Activated T-cell treated with anti-CD3 and anti-CD28 coated beads, Interleukin-2, amount 50 U/mL, for 24 hours (primary cell): ENCODE data around the gene ATP13A3.
A peak's percentile ranks its signal among the peaks of the same experiment; 100 is the strongest.
"Not testable (repeated sequence)": the region's sequence is repeated elsewhere in the genome, so short reads cannot be mapped to it uniquely, and the experiment has no call there.

Experiments
- DNase-seq: peaks from one replicate; pipeline ENCODE4 v3.0.0-alpha.2; 2020
- H3K27ac Mint-ChIP-seq: 2 replicates; pipeline ENCODE4 v1.8.0; 2020; ENCODE audit warnings: mild to moderate bottlenecking, mixed read lengths
- H3K27me3 Mint-ChIP-seq: 2 replicates; pipeline ENCODE4 v1.8.0; 2020; ENCODE audit warnings: mixed read lengths
- H3K36me3 Mint-ChIP-seq: 2 replicates; pipeline ENCODE4 v1.8.0; 2020; ENCODE audit warnings: low read depth, mixed read lengths
- H3K4me1 Mint-ChIP-seq: 2 replicates; pipeline ENCODE4 v1.8.0; 2020; ENCODE audit warnings: low read depth, mixed read lengths
- H3K4me3 Mint-ChIP-seq: 2 replicates; pipeline ENCODE4 v1.8.0; 2020; ENCODE audit warnings: mild to moderate bottlenecking, moderate library complexity, mixed read lengths
- H3K9me3 Mint-ChIP-seq: 2 replicates; pipeline ENCODE4 v1.8.0; 2020; ENCODE audit warnings: mixed read lengths

Gene ATP13A3

GRCh38 chr3:194489736-194490612, 3.2 kb upstream of the ATP13A3 start:
- Mint-ChIP-seq H3K36me3 (peaks cover 25% of the 10 kb centered on the region), H3K4me1 (peaks cover 54% of the 10 kb centered on the region), H3K4me3 (no peak overlapping the region), H3K27me3 (no peaks in the 10 kb centered on the region), H3K27ac (peak overlapping the region; percentile 71), H3K9me3 (no peaks in the 10 kb centered on the region)
- no peak for DNase-seq

- Mint-ChIP-seq H3K4me3 (peak overlapping the region; percentile 83), H3K36me3 (peaks cover 42% of the 10 kb centered on the region), H3K4me1 (peaks cover 57% of the 10 kb centered on the region), H3K27ac (peak overlapping the region; percentile 92), H3K9me3 (no peaks in the 10 kb centered on the region), H3K27me3 (no peaks in the 10 kb centered on the region)
- DNase-seq = no peak
Measured at GRCh38 chr3:194488055-194488742, 1.4 kb upstream of the ATP13A3 start.

DNA sequence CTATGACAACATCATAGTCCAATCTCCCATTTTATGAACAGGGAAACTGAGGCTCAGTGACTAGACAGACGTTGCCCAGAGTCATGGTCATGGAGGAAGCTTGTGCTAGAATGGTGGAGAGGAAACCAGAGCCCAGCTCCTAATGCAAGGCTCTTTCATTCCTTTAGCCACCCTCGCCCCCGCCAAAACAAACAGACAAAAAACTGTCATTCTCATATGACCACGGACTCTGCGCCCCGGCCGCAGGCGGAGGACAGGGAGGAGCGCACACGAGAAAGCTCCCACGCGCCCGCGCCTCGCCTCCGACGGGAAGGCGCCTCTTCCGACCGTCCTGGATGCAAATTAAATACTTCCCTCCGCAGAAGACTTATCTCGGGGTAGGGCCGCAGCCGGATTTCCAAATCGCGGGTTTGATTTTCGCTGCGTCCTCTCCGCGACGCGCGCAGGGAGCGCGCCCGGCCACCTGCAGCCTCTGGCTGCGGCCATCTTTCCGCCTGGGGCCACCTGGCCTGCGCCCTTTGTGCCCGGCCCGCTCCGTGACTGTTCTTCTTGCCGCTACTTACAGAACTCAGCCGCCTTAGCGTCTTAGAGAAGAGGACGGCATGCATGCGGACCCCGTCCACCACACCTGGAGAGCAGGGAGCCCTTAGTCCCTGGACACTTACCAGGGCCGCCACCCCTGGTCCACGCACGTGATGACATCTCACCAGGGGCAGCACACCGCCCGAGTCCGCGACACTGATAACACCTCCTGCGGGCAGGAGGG, 670 bp upstream of the ATP13A3 start:
- H3K4me1 Mint-ChIP-seq = peaks cover 63% of the 10 kb centered on the region
- DNase-seq = peak; percentile 67

DNA sequence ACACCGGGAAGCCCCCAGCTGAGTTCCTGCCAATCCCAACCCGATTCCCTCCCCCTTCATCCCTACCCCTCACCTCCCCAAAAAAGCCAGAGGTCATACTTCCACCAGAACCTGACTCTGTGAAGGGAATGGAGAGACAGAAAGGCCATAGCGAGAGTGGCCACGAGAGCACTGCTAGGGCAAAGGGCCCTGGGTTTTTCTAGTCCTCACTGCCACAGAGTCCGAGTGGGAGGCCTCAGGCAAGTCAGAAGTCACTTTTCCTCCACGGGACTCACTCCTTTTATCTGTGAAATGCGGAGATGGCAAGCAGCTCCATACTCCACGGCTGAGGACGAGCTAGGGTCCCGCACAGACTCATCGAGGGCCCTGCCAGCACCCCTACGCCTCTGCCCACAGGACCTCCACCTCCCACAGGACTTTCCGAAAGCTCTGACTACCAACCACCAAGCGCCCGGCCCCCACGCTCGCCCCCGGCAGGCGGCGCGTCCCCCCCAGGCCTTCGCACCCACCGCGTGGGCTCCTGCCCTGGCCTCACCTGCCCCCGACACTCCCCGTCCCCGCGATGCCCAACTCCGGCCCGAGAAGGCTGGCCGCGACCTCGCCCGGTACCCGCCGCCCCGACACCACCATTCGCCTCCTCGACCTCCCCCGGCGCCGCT, 792 bp downstream of the ATP13A3 start:
- H3K4me3 Mint-ChIP-seq = peak overlapping the region; percentile 91
- peak; percentile 72 for DNase-seq
- H3K27me3 Mint-ChIP-seq = no peaks in the 10 kb centered on the region
- H3K27ac Mint-ChIP-seq = peak overlapping the region; percentile 96
- H3K36me3 Mint-ChIP-seq = peaks cover 62% of the 10 kb centered on the region
- H3K4me1 Mint-ChIP-seq = peaks cover 75% of the 10 kb centered on the region
- H3K9me3 Mint-ChIP-seq = no peaks in the 10 kb centered on the region

More for the DNA sequence above, 670 bp upstream of the ATP13A3 start:
- Mint-ChIP-seq H3K9me3 (no peaks in the 10 kb centered on the region), H3K27me3 (no peaks in the 10 kb centered on the region), H3K36me3 (peaks cover 48% of the 10 kb centered on the region), H3K27ac (peak overlapping the region; percentile 92), H3K4me3 (peak overlapping the region; percentile 83)

GRCh38 chr3:194485468-194485880, 1.3 kb downstream of the ATP13A3 start:
- no peak for DNase-seq
- H3K27ac Mint-ChIP-seq = peak overlapping the region; percentile 96
- H3K27me3 Mint-ChIP-seq = no peaks in the 10 kb centered on the region
- no peaks in the 10 kb centered on the region for H3K9me3 Mint-ChIP-seq
- peak overlapping the region; percentile 91 for H3K4me3 Mint-ChIP-seq
- peaks cover 80% of the 10 kb centered on the region for H3K4me1 Mint-ChIP-seq
- H3K36me3 Mint-ChIP-seq = peaks cover 67% of the 10 kb centered on the region

GRCh38 chr3:194484614-194485013, 2.2 kb downstream of the ATP13A3 start:
- peaks cover 80% of the 10 kb centered on the region for H3K4me1 Mint-ChIP-seq
- peak overlapping the region; percentile 96 for H3K27ac Mint-ChIP-seq
- DNase-seq = no peak
- no peaks in the 10 kb centered on the region for H3K27me3 Mint-ChIP-seq
- peak overlapping the region; percentile 91 for H3K4me3 Mint-ChIP-seq
- no peaks in the 10 kb centered on the region for H3K9me3 Mint-ChIP-seq
- peaks cover 75% of the 10 kb centered on the region for H3K36me3 Mint-ChIP-seq

GRCh38 chr3:194483850-194484249, 3.0 kb downstream of the ATP13A3 start:
- no peaks in the 10 kb centered on the region for H3K9me3 Mint-ChIP-seq
- no peak overlapping the region for H3K4me3 Mint-ChIP-seq
- peaks cover 75% of the 10 kb centered on the region for H3K36me3 Mint-ChIP-seq
- H3K27me3 Mint-ChIP-seq = no peaks in the 10 kb centered on the region
- peak overlapping the region; percentile 18 for H3K27ac Mint-ChIP-seq
- peaks cover 75% of the 10 kb centered on the region for H3K4me1 Mint-ChIP-seq
- DNase-seq = no peak

DNA sequence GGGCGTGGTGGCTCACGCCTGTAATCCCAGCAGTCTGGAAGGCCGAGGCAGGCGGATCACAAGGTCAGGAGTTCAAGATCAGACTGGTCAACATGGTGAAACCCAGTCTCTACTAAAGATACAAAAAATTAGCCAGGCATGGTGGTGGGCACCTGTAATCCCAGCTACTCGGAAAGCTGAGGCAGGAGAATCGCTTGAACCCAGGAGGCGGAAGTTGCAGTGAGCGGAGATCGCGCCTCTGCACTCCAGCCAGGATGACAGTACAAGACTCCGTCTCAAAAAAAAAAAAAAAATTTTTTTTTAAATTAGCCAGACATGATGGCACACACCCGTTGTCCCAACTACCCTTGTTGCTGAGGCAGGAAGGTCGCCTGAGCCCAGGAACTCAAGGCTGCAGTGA, 4.0 kb downstream of the ATP13A3 start:
- peak overlapping the region; percentile 34 for H3K4me3 Mint-ChIP-seq
- not testable (repeated sequence) for H3K9me3 Mint-ChIP-seq, DNase-seq, H3K27me3 Mint-ChIP-seq
- H3K27ac Mint-ChIP-seq = peak overlapping the region; percentile 74
- H3K36me3 Mint-ChIP-seq = peaks cover 71% of the 10 kb centered on the region
- H3K4me1 Mint-ChIP-seq = peaks cover 65% of the 10 kb centered on the region

DNA sequence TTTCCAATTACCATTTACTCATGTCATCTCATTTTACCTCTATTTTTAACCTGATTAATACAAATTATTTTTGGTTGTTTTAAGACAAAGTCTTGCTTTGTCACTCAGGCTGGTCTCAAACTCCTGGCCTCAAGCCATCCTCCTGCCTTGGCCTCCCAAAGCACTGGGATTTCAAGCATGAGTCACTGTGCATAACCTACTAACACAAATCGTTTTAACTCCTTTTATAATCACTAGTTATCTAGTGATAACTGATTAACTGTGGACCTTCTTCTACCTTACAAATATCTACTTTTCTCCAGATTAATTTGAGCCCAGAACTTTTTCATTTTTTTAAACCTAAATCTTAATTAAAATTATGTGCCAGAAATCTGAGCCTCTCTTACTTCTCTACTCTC, 4.6 kb downstream of the ATP13A3 start:
- no peak for DNase-seq
- Mint-ChIP-seq H3K36me3 (peaks cover 67% of the 10 kb centered on the region), H3K27ac (peak overlapping the region; percentile 83), H3K4me1 (peaks cover 58% of the 10 kb centered on the region), H3K9me3 (no peaks in the 10 kb centered on the region), H3K4me3 (peak overlapping the region; percentile 34), H3K27me3 (no peaks in the 10 kb centered on the region)

DNA sequence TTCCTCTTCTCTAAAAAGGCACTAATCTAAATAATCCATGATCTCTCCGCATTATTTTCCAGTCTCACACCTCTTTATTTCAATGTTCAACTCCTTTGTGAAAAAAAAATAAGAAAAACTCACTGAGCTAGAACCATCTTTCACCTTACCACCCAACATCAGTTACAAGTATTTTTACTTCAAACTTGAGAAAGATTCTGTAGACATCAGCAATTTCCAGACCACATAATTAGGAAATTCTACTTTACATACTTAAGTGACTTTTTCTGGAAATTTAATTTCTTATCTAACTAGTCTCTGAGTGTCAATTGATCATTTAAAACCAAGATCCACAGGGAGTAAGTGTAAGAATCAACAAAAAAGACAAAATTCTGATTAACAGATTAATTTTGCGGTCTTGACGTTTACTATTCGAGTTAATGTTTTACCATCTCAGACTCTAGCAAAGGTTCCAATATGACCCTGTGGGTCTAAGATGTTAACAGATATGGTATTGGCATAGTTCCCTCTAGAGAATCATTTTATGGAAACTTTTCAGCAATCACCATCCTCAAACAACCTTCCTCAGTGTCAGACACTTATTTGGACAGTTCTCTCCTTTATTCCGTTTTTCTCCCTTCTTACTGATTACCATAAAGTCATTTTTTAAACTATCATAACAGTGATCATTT, 5.1 kb downstream of the ATP13A3 start:
- Mint-ChIP-seq H3K4me1 (peaks cover 56% of the 10 kb centered on the region), H3K9me3 (no peaks in the 10 kb centered on the region), H3K4me3 (peak overlapping the region; percentile 34), H3K36me3 (peaks cover 64% of the 10 kb centered on the region), H3K27ac (peak overlapping the region; percentile 83), H3K27me3 (no peaks in the 10 kb centered on the region)
- DNase-seq = no peak

GRCh38 chr3:194481103-194481502, 5.7 kb downstream of the ATP13A3 start:
- Mint-ChIP-seq H3K27ac (peak overlapping the region; percentile 83), H3K9me3 (no peaks in the 10 kb centered on the region), H3K4me3 (peak overlapping the region; percentile 34), H3K36me3 (peaks cover 63% of the 10 kb centered on the region), H3K27me3 (no peaks in the 10 kb centered on the region), H3K4me1 (peaks cover 56% of the 10 kb centered on the region)
- no peak for DNase-seq

- Mint-ChIP-seq H3K36me3 (peaks cover 45% of the 10 kb centered on the region), H3K9me3 (no peaks in the 10 kb centered on the region), H3K27ac (no peak overlapping the region), H3K4me3 (no peak overlapping the region), H3K27me3 (no peaks in the 10 kb centered on the region), H3K4me1 (peaks cover 39% of the 10 kb centered on the region)
- DNase-seq = no peak
Measured at GRCh38 chr3:194476784-194477183, 10.0 kb downstream of the ATP13A3 start.

- peak overlapping the region; percentile 76 for H3K27ac Mint-ChIP-seq
- DNase-seq = no peak
- peaks cover 44% of the 10 kb centered on the region for H3K36me3 Mint-ChIP-seq
- no peaks in the 10 kb centered on the region for H3K27me3 Mint-ChIP-seq
- H3K4me1 Mint-ChIP-seq = peaks cover 33% of the 10 kb centered on the region
- no peak overlapping the region for H3K4me3 Mint-ChIP-seq
- H3K9me3 Mint-ChIP-seq = no peaks in the 10 kb centered on the region
Measured at GRCh38 chr3:194475978-194476377, 10.8 kb downstream of the ATP13A3 start.
